Measurements from ENCODE around the gene ITGB5.

ITGB5 gene

GRCh38 chr3:124767691-124768090 lies 119.5 kb downstream of the ITGB5 start:
- no peak overlapping the region for H3K4me3 ChIP-seq (replicated peaks; ENCODE audit: low read depth, low read length)
- no peak for TF ChIP-seq CTCF (IDR thresholded peaks at IDR 0.05; ENCODE audit: low read depth, low read length, missing control alignments)
- no peak for DNase-seq (ENCODE audit: extremely low read depth, low read depth)

- TF ChIP-seq CTCF (IDR thresholded peaks at IDR 0.05; ENCODE audit: low read depth, low read length, missing control alignments), result no peak
- H3K4me3 ChIP-seq (replicated peaks; ENCODE audit: low read depth, low read length), result no peak overlapping the region
- DNase-seq (ENCODE audit: extremely low read depth, low read depth), result no peak
Measured at GRCh38 chr3:124767264-124767663, 119.9 kb downstream of the ITGB5 start.

GRCh38 chr3:124766113-124767095 lies 120.8 kb downstream of the ITGB5 start:
- no peak overlapping the region for H3K4me3 ChIP-seq (replicated peaks; ENCODE audit: low read depth, low read length)
- no peak for DNase-seq (ENCODE audit: extremely low read depth, low read depth)
- TF ChIP-seq CTCF (IDR thresholded peaks at IDR 0.05; ENCODE audit: low read depth, low read length, missing control alignments), result no peak

GRCh38 chr3:124765197-124765840 lies 121.8 kb downstream of the ITGB5 start:
- no peak overlapping the region for H3K4me3 ChIP-seq (replicated peaks; ENCODE audit: low read depth, low read length)
- DNase-seq (ENCODE audit: extremely low read depth, low read depth), result no peak
- no peak for TF ChIP-seq CTCF (IDR thresholded peaks at IDR 0.05; ENCODE audit: low read depth, low read length, missing control alignments)

GRCh38 chr3:124764746-124765145 lies 122.4 kb downstream of the ITGB5 start:
- DNase-seq (ENCODE audit: extremely low read depth, low read depth), result no peak
- no peak for TF ChIP-seq CTCF (IDR thresholded peaks at IDR 0.05; ENCODE audit: low read depth, low read length, missing control alignments)
- no peak overlapping the region for H3K4me3 ChIP-seq (replicated peaks; ENCODE audit: low read depth, low read length)

GRCh38 chr3:124763644-124764358 lies 123.4 kb downstream of the ITGB5 start:
- H3K4me3 ChIP-seq (replicated peaks; ENCODE audit: low read depth, low read length), result no peak overlapping the region
- TF ChIP-seq CTCF (IDR thresholded peaks at IDR 0.05; ENCODE audit: low read depth, low read length, missing control alignments), result no peak
- no peak for DNase-seq (ENCODE audit: extremely low read depth, low read depth)
